HG03558 (cell line): ENCODE data around the gene ANO2.

Source experiments
- ATAC-seq: cut with Tn5 transposase; IDR thresholded peaks from one replicate; pipeline ENCODE4 v1.9.1; 2021; ENCODE audit warnings: moderate number of reproducible peaks; ENCODE audit not compliant: unreplicated experiment; ENCODE audit errors: extremely low read depth

The ANO2 gene

DNA sequence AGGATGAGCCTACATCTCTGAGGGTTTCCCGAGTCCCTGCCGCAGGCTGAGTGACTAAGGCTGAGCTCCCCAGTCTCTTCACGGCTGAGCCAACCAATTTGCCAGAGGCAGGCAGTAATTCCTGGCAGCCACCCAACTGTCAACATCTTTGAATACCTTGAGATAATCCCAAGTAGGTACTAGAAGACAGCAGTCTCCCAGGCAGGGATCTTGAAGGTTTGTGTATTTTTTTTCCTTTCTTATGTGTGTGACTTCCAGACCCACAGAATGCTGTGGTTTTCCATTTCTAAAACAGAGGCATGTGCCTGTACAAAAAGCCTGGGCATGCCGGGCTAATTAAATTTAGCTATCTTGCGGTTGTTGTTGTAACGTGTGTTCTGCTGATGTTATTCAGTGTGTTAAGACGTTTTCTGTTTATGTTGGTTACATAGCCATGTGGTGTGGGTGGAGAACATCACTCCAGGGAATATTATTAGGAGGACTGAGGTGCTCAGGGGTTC, 155.5 kb downstream of the ANO2 start:
- no peak for ATAC-seq

DNA sequence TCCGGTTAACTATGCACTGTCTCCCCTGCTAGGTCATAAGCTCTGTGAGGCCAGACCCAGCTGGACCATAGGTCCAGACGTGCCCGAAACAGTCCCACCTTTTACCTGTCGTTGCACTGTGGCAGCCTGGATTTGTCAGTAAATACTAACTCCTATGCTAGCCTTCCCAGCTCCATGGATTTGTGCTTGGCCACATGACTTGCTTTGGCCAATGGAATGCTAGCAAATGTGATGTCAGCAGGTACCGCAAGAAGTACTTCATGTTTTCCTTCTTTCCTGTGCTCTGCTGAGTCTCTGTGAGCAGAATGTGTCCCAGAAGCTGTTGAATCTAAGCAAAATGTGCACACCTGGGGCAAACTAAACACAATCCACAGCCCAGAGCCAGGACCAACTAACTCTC, 157.2 kb downstream of the ANO2 start:
- ATAC-seq: no peak

DNA sequence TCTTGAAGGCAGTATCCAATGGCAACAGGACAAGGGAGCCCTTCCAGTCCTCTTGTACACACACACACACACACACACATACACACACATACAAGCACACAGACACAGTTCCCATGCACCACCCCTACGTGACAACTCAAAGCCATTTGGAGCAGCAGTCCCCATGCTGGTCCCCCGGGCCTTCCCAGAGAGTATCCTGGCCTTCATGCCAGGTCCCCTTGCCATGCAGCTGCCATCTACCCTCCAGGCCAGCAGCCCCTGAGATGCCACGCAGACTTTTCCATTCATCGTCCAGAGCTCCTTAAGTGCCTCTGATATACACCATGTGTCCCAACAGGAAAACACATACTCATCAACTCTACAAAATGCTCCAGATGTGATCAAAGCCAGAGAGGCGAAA, 159.5 kb downstream of the ANO2 start:
- ATAC-seq: no peak

DNA sequence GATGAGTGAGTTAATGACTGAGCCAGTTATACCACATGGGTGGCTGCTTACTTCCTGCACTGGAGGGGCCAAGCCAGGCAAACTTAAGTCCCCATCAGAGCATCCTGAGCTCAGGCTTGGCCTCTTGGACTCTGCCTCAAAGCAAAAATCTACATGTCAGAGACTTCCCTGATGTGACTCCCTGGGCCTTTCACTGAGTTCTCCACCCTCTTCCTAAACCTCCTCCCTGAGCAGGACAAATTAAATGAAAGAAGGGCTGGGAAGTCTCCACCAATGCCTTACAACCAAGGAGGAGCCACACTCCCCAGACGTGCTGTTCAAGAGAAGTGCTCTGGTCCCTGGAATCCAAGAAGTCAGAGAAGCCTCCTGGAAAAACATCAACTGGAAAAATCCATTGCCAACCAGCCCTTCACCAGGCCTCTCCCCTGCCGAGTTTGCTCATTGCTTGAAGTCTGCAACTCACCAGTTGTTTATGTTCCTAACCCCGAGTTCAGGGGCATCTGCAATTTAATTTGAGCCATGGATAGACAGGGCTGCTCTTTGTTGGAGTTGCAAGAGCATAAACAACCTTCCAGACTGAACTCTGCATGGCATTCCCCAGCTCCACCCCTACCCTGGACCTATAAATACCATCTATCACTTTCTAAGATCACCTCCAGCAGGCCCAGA, 160.5 kb downstream of the ANO2 start:
- no peak for ATAC-seq

DNA sequence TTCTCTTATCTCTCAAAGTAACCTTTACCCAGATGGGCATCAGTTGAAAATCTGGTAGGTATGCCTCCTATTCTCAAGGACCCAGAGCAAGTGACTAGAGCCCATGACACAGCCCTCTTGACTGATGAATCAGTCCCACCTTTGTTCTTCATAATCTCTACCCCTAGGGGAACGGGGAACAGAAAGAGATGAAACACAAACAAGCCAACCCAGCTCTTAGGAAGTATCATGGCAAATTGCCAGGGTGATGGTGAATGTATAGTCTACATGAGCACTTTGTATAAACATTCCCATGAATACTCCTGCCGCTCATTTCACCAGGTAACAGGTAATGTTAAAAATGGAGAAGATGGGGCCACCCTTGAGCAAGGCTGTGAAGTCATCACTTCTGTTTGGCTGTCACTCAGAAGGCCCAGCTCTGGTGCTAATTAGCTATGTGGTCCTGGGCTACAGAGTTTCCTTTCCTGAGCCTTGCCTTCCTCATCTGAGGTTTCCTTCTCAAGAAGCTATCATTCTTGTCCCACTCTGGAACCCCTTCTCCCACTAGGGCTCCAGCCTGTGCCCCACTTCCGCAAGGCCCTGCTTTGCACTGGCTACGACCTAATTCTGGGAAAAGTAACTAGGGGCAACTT, 161.7 kb downstream of the ANO2 start:
- no peak for ATAC-seq

DNA sequence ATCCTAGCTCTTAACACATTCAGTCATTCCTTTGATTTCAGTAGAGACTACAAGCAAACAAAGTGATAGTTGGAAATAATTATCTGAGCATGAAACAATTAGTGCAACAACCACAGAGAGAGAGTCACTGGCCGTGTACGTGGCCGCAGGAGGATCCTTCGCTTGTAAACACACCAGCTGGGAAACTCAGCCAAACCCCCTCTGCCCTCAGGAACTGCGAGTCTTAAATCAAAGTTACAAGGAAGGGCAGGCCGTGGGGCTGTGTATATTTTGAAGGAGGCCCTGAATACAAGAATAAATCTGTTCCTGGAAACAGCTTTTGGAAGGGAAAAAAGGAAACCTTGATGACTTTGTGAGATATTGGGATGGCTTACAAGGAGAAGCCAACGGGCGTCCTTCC, 164.5 kb downstream of the ANO2 start:
- no peak for ATAC-seq

DNA sequence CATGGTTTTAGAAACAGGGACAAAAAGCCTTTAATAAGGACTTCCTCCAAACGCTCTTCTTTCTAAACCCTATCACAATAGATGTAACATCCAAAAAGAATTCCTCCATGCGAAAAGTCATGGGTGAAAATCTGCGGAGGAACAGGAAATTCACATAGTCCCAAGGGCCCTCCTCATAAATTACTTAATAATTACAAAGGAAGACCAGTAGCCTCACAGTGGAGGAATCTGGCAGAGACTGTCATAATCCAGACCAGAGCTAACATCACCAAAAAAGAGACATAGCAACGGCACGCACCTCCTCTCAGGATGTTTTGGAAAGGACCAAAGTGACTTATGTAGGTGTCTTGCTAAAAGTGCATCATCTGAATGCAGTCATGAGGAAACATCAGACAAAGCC, 165.7 kb downstream of the ANO2 start:
- no peak for ATAC-seq

DNA sequence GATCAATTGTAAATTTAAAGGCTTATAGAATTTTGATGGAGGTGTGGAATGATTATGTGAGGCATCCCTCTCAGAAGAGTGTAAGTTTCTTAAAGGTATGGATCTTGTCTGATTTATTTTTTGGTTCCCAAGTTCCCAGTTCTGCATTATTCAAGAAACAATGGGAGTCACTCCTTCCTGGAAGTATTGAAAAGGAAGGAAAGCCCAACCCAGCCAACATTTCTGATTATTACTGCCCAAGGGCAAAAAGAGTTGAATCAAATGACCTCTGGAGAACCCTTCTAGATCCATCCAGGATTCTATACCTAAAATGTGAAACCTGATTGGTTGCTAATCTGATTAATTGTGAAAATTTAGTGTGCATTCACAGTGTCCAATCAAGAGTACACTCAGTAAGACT, 166.2 kb downstream of the ANO2 start:
- no peak for ATAC-seq

DNA sequence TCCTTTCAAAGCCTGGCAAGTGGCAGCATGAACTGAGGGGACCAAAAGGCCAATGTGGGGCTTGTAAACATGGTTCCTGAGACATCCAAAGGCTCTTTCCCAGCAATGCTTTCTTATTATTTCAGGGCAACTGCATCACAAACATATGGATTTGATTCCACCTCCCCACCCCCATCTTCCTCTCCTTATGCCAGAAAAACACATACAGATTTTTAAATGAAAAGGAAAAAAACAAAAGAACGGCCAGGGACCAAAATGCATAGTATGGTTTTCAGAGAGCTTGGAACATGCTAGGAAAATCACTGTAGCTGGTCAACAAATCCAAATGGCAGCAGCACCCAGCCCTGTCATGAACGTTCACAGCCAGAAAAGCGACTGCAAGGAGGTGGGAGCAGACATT, 167.6 kb downstream of the ANO2 start:
- ATAC-seq: no peak

DNA sequence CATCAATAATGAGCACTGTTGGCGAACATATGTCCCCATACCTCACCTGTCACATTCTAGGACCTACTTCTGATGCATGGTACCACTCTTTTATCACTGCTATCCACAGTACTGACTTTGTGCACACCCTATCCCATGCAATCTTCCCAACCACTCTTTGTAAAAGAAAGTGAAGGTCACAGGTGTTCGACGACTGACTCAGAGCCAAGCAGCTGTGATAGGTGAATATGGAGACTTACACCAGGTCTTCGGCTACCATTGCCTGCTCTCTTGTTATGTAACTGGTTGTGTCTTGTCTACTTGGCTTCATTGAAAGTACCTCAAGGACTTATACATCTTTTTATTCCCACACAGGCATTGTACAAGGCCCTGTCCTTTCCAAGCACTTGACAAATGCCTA, 169.0 kb downstream of the ANO2 start:
- no peak for ATAC-seq

DNA sequence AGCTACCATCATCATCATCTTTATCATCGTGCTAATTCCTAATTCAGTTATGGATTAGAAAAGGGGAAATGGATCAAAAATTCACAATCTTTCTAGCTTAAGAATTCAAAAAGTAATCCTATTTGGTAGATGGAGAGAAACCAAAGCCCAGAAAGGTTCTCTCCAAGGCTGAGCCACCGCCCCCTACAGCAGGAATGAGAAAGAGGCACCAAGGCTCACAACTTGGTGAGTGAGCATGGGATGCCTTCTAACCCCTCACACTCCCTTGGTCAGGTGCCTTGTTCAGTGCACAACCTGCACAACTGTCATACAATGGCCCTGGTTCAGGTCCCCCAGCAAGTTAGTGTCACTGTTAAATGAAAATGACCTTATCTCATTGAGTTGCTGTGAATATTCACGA, 171.5 kb downstream of the ANO2 start:
- ATAC-seq: no peak

DNA sequence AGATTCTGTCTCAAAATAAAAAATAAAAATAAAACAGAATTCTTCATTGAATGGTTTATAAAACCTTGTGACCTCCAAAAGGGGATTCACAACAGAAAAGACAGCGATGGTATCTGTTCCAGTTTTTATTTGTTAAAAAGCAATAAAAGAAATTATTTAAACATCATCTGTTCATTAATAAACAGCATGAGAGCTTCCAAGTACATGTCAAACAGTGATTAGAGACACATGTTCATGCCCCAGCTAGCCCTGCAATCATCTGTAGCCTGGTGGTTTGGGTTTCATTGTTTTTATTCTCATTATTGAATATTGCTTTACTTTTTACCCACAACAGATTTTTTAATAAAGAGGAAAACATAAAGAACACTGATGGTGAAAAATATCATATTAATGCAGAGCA, 173.3 kb downstream of the ANO2 start:
- ATAC-seq: no peak

DNA sequence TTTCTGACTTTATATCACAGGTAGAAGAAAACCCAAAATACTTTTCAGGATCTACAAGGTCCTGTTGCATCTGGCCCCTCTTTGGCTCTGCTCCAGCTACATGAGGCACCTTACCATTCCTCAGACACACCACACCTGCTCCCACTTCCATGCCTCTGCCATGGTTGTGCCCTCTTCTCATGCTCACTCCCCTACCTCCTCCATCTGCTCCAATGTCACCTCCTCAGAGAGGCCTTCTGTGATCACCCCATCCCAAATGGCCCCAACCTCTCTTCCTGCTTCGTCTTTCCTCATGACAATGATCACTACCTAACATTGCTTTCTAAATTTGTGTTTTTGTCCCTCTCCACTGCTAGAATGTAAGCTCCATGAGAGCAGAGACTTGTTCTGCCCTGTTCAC, 174.3 kb downstream of the ANO2 start:
- no peak for ATAC-seq

DNA sequence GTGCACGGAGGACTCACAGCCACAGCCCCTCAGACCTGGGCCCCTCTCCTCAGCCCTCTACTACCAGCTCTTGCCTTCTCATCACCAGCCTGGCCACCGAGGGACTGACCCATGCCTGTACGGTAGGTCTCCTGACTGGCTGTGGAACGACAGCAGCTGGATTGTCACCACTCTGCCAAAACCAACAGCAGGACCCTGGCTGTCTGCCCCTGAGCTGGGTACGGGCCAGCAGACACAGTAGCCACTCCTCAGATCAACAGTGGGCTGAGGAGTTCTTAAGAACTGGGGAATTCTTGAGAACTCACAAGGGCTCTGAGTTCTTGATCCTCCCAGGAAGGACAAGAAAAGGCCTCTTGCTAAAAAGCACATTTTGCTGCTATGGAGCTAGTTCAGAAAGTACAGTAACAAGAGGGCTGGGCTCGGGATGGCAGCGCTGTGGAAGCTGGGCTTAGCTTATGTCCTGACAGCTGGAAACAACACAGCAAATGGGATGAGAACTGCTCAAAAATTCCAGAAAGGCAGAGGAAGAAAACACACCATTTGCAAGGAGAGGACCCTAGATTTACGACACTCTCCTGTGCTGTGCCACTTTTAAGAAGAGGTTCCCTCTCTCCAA, 176.4 kb downstream of the ANO2 start:
- no peak for ATAC-seq

DNA sequence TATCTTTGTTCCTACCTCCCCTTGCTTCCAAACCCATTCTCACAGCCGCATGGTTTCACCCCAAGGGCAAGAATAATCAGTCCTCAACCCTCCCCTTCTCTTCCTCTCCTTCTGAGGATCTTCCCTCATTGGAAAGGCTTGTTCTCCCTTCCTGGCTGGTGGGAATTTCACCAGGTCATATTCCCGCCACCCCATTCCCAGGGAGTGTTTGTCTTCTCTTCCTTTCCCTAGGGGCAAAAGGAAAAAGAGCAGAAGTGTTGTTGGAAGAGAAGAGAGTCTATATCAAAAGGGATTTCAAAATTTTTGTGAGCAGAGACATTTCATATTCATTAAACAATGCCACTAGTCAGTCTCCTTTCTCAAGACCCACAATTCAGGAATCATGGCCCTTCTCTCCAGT, 176.9 kb downstream of the ANO2 start:
- no peak for ATAC-seq

DNA sequence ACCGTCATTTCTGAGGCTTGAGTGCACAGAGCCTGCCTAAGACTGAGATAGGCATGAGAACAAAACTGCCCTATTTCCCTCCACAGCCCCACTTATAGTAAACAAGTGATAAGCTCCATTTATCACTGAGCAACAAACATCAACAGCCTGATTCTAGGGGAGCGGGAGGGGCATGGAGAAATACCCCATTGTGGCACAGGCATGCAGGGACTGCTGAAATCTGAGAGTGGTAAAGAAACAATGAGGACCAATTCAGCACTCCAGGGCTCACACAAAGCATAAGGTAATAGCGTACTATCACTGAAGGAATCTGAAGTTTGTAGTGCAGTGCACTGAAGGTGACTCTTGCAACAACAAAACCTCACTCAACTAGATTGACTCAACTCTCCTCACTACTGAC, 186.7 kb downstream of the ANO2 start:
- ATAC-seq: no peak

DNA sequence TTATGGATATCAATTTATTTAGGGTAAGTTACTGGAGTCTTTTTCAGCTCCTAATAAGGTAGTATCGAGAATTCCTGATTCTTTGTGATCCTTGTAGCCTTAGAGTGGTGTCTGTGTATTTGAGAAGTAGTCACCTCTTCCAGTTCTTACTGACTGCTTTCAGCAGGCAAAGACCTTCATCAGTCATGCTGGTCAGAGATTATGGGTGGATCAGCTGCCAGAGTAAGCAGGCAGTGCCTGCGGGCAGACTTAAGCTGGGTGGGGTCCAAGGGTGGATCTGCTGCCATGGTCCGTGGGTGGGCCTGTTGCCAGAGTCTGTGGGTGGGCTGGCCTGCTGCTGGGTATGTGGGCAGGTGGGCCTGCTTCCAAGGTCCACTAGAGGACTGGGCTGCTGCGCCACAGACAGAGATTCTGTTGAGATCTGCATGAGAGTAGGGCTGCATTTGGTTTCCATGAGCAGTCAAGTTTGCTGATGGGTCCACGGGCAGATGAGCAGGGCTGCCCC, 188.7 kb downstream of the ANO2 start:
- no peak for ATAC-seq

DNA sequence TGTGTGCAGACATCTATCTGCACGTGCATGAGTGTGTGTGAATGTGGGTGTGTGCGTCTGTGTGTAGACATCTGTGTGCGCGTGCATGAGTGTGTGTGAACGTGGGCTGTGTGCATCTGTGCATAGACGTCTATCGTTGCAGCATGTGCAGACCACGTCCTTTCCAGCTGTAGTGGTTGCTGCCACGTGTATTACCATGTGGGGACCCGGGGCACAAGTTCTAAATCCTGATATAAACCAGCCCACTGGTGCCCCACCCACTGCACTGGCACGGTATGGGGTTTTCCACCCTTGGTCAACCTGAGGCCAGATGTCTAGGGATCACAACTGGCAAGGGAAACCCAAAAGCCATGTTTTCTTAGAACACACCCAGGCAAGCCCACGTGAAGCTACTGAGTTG, 197.0 kb downstream of the ANO2 start:
- no peak for ATAC-seq

DNA sequence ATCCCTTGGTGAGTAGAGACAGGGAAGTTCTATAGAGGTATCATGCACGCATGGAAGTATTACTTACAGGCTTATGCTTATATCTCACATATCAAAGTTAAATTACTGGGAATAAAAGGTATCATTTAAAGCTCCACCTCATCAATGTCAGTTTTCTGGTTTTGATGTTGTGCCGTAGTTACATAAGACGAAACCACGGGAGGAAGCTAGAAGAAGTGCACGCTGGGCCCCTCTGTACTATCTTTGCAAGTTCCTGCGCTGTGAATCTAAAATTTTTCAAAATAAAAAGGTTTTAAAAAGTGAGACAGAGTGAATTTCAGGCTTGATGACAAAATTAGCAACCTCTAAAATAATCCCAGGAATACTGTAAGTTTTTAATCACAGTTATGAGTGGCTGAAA, 198.1 kb downstream of the ANO2 start:
- ATAC-seq: no peak

DNA sequence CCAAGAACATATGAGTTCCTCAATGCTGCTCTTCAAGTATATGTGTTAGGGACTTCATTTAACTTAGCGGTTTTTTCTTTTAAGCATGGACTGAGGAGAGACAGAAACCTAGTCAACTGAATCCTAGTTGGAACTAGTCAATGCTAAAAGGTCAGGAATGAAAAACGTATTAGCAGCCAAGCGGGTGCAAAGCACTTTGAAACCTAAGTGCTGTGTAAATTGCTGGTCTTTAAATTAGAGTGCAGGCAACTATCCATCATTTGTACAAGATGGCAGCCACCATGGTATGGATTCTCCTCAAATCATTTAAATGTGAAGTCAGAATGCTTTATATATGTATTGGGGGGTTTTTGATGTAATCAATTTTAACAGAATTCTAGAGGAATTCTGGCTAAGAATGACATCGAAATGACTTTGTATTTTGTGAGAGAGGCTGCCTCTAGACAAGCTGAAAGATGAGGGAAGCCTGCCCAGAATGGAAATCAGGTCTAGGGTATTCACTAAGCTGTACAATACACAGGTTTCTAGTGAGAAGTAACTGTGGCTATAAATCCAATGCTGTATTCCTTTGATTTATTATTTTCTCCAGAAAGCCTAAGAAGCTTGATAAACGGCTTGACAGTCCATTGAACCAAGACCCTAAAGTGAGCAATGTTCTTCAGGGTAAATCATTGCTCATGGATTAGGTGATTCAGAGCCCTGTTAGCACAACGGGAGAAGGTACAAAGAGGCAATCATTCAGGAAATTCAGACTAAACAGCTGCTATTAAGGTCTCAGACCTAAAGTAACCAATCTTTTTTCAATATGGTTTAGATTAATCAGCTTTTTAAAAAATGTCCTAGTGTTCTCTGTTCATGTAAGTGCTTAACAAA, 198.8 kb downstream of the ANO2 start:
- no peak for ATAC-seq
